Kidney (tissue), 14 donors: ENCODE measurements around the gene ANKRD34C. TPM values are rescaled to one million over a fixed set of nuclear protein-coding genes. Genes with fewer than 3 reads are reported as not detected.

Source experiments
- DNase-seq, 5 donors: peaks; one replicate each; pipeline ENCODE4 v3.0.0-alpha.2; 2013 to 2020
- FAIRE-seq: peaks from 2 replicates; lab custom pipeline; 2012; peaks lifted over from hg19 to GRCh38; lab: Jason Lieb, UNC
- H3K27ac ChIP-seq, 2 donors: one replicate each; pipeline ENCODE4 v1.7.0; 2013; ENCODE audit warnings: low read depth in 2 of 2, low read length in 2 of 2, inconsistent platforms in 1 of 2
- H3K27me3 ChIP-seq: one replicate; pipeline ENCODE4 v1.7.1; 2013; ENCODE audit warnings: low read length, inconsistent platforms; ENCODE audit not compliant: control insufficient read depth, insufficient read depth
- H3K36me3 ChIP-seq, 3 donors: one replicate each; pipeline versions ENCODE4 v1.7.0 to v1.7.1; 2013; ENCODE audit warnings: low read length in 3 of 3, control low read depth in 1 of 3, inconsistent platforms in 1 of 3; ENCODE audit not compliant: insufficient read depth in 3 of 3, control insufficient read depth in 2 of 3
- H3K4me1 ChIP-seq, 3 donors: one replicate each; pipeline versions ENCODE4 v1.7.0 to v1.7.1; 2013; ENCODE audit warnings: low read length in 3 of 3, inconsistent platforms in 1 of 3, low read depth in 1 of 3; ENCODE audit not compliant: control insufficient read depth in 2 of 3, insufficient read depth in 2 of 3
- H3K4me3 ChIP-seq, 3 donors: one replicate each; pipeline versions ENCODE4 v1.7.0 to v1.8.1; 2013; ENCODE audit warnings: low read length in 3 of 3, control low read depth in 1 of 3, inconsistent platforms in 1 of 3
- H3K9ac ChIP-seq, 3 donors: one replicate each; pipeline versions ENCODE4 v1.7.0 to v1.7.1; 2013; ENCODE audit warnings: low read length in 3 of 3, control low read depth in 1 of 3, inconsistent platforms in 1 of 3
- H3K9me3 ChIP-seq, 3 donors: one replicate each; pipeline versions ENCODE4 v1.7.0 to v1.7.1; 2013; ENCODE audit warnings: low read length in 3 of 3, control low read depth in 1 of 3, inconsistent platforms in 1 of 3; ENCODE audit not compliant: control insufficient read depth in 2 of 3, insufficient read depth in 1 of 3
- intact Hi-C: fragments of 100-400 bp; cut with DNase I; formaldehyde crosslinking; loops from one replicate; pipeline ENCODE4 v1.11.1; 2022
- polyA plus RNA-seq: library from polyadenylated mRNA; stranded (reverse); fragments of 350-450 nt; fragmentation: Illumina TruSeq; extraction: RNeasy Lipid Tissue Mini Kit (QIAGEN cat#74804); gene quantifications from one replicate; pipeline ENCODE4 v1.2.3, GENCODE V29; 2014; ENCODE audit warnings: low read depth, low replicate concordance; ENCODE audit not compliant: insufficient read depth
- total RNA-seq: library from RNA; stranded (reverse); fragmentation: NEBNext Ultra II Directional; extraction: Animal tissue kit (Norgen Biotek cat#: 25700); gene quantifications from one replicate; pipeline ENCODE4 v1.2.1, GENCODE V29; 2021
- TF ChIP-seq, protein P1 (sequence below): IDR thresholded peaks from 3 replicates; pipeline ENCODE4 v1.5.1; 2012; ENCODE audit warnings: mild to moderate bottlenecking, moderate library complexity, borderline replicate concordance; ENCODE audit not compliant: insufficient read depth; ENCODE audit errors: extremely low read depth
- donor health status: control.
- donor health status: control.
- donor health status: control.
- donor health status: control.
- donor health status: control.
- donor health status: DM: yes; HTN: yes; CAD: no.
- donor health status: Normal renal cell carcinoma (clear cell type).

ANKRD34C gene
- total and polyA plus RNA-seq, 2 donors from 2014 or later: 0.11 TPM; not detected in 1

DNA sequence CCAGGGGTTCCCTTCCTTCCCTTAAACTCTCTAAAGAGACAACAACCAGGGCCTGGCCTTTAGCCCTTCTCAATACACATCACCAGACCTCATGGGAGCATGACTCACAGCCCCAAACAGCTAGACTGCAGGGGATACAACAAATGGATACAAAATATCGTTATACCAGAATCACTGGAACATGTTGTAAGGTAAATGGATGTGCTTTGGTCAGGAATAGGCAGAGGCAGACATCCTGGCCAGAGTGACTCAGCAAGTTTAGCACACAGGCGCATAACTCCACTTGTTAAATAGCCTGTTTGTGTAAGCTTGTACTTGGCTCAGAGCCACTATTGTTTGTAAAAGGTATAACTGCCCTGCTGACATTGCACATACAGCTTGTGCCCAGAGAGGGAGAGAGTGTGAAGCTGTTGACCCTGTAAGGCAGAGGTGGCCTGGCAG, 46.7 kb downstream of the ANKRD34C start:
- no peak overlapping the region for H3K4me3 ChIP-seq
- H3K9ac ChIP-seq: no peak overlapping the region
- H3K27me3 ChIP-seq: no peaks in the 10 kb centered on the region
- no peaks in the 10 kb centered on the region for H3K36me3 ChIP-seq
- H3K4me1 ChIP-seq: peaks cover 0 to 3% (median 0%) of the 10 kb centered on the region in 3 donors
- TF ChIP-seq, protein P1, sequence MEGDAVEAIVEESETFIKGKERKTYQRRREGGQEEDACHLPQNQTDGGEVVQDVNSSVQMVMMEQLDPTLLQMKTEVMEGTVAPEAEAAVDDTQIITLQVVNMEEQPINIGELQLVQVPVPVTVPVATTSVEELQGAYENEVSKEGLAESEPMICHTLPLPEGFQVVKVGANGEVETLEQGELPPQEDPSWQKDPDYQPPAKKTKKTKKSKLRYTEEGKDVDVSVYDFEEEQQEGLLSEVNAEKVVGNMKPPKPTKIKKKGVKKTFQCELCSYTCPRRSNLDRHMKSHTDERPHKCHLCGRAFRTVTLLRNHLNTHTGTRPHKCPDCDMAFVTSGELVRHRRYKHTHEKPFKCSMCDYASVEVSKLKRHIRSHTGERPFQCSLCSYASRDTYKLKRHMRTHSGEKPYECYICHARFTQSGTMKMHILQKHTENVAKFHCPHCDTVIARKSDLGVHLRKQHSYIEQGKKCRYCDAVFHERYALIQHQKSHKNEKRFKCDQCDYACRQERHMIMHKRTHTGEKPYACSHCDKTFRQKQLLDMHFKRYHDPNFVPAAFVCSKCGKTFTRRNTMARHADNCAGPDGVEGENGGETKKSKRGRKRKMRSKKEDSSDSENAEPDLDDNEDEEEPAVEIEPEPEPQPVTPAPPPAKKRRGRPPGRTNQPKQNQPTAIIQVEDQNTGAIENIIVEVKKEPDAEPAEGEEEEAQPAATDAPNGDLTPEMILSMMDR: no peak
- H3K27ac ChIP-seq: no peak overlapping the region
- DNase-seq: no peak
- no peaks in the 10 kb centered on the region for H3K9me3 ChIP-seq
- intact Hi-C loops: no loop called here
- FAIRE-seq: no peak

Other genes with a start within 250 kb of the ANKRD34C start
- gene RASGRF1, start 191.9 kb upstream of the ANKRD34C start, total RNA-seq: 0.98 TPM
- 4.2 TPM for gene RASGRF1, start 191.9 kb upstream of the ANKRD34C start, polyA plus RNA-seq
- 40.5 TPM for gene TMED3, start 28.4 kb downstream of the ANKRD34C start, total RNA-seq
- 105 TPM for gene TMED3, start 28.4 kb downstream of the ANKRD34C start, polyA plus RNA-seq
- 0.47 TPM for gene MINAR1, start 149.6 kb downstream of the ANKRD34C start, total RNA-seq
- 0.15 TPM for gene MINAR1, start 149.6 kb downstream of the ANKRD34C start, polyA plus RNA-seq